GM23338 (cell line): ENCODE data around the gene KCTD10. TPM values are rescaled to one million over a fixed set of nuclear protein-coding genes. Genes with fewer than 3 reads are reported as not detected.

Source experiments
- ATAC-seq: fragments of 200-7000 bp; cut with Tn5 transposase; 3 replicates; pipeline ENCODE4 v1.9.1; 2020
- DNase-seq: peaks from one replicate; pipeline ENCODE4 v3.0.0-alpha.2; 2015; ENCODE audit warnings: low spot score
- H2AFZ ChIP-seq: fragments of 200-600 bp; sonication (generic); 2 replicates; pipeline ENCODE4 v1.8.0; 2016; ENCODE audit warnings: antibody characterized with exemption, mild to moderate bottlenecking, moderate library complexity
- H3F3A ChIP-seq: fragments of 200-600 bp; sonication (generic); replicated peaks from 2 replicates; pipeline ENCODE4 v1.8.0; 2017; ENCODE audit warnings: antibody characterized with exemption, mixed run types, low read depth
- H3K27ac ChIP-seq: fragments of 200-600 bp; sonication (generic); 2 replicates; pipeline ENCODE4 v1.6.1; 2016; ENCODE audit warnings: low read depth
- H3K27me3 ChIP-seq: fragments of 200-600 bp; sonication (generic); 2 replicates; pipeline ENCODE4 v1.8.0; 2016; ENCODE audit warnings: mild to moderate bottlenecking, mixed run types, moderate library complexity; ENCODE audit not compliant: insufficient read depth
- H3K36me3 ChIP-seq: fragments of 200-600 bp; sonication (generic); 2 replicates; pipeline ENCODE4 v1.8.0; 2016; ENCODE audit warnings: mild to moderate bottlenecking; ENCODE audit not compliant: insufficient read depth
- H3K4me1 ChIP-seq: fragments of 200-600 bp; sonication (generic); 2 replicates; pipeline ENCODE4 v1.8.0; 2016; ENCODE audit warnings: mild to moderate bottlenecking, moderate library complexity; ENCODE audit not compliant: insufficient read depth
- H3K4me2 ChIP-seq: fragments of 200-600 bp; sonication (generic); 2 replicates; pipeline ENCODE4 v1.7.1; 2017; ENCODE audit warnings: mixed run types
- H3K4me3 ChIP-seq: fragments of 200-600 bp; sonication (generic); 2 replicates; pipeline ENCODE4 v1.6.1; 2016; ENCODE audit warnings: mixed run types
- H3K79me2 ChIP-seq: fragments of 200-600 bp; sonication (generic); replicated peaks from 2 replicates; pipeline ENCODE4 v1.8.0; 2017; ENCODE audit warnings: mild to moderate bottlenecking; ENCODE audit not compliant: insufficient read depth
- H3K9me2 ChIP-seq: fragments of 200-600 bp; sonication (generic); 2 replicates; pipeline ENCODE4 v1.8.0; 2017; ENCODE audit not compliant: insufficient read depth
- H4K20me1 ChIP-seq: fragments of 200-600 bp; sonication (generic); replicated peaks from 2 replicates; pipeline ENCODE4 v1.8.0; 2017; ENCODE audit warnings: mild to moderate bottlenecking; ENCODE audit not compliant: insufficient read depth
- H3K27ac Mint-ChIP-seq: 2 replicates; pipeline ENCODE4 v1.8.0; 2020; ENCODE audit warnings: inconsistent platforms, mild to moderate bottlenecking, moderate library complexity, mixed read lengths
- H3K27me3 Mint-ChIP-seq: 3 replicates; pipeline ENCODE4 v1.8.0; 2022; ENCODE audit warnings: low read depth, mild to moderate bottlenecking, moderate library complexity, mixed read lengths, inconsistent platforms; ENCODE audit not compliant: insufficient read depth, poor library complexity
- H3K36me3 Mint-ChIP-seq: 3 replicates; pipeline ENCODE4 v1.8.0; 2021; ENCODE audit warnings: low read depth, mild to moderate bottlenecking, inconsistent platforms, moderate library complexity, mixed read lengths
- H3K4me1 Mint-ChIP-seq: 3 replicates; pipeline ENCODE4 v1.8.0; 2020; ENCODE audit warnings: mild to moderate bottlenecking, inconsistent platforms, mixed read lengths
- H3K4me3 Mint-ChIP-seq: 3 replicates; pipeline ENCODE4 v1.8.0; 2021; ENCODE audit warnings: moderate library complexity, mild to moderate bottlenecking, inconsistent platforms, mixed read lengths
- H3K9me3 Mint-ChIP-seq: 3 replicates; pipeline ENCODE4 v1.8.0; 2020; ENCODE audit warnings: moderate library complexity, mild to moderate bottlenecking, inconsistent platforms, mixed read lengths
- CREB1 ChIP-seq: fragments of 250-450 bp; sonication (Bioruptor Pico); IDR thresholded peaks from 2 replicates; pipeline ENCODE4 v1.5.0; 2020; ENCODE audit warnings: low read depth, mild to moderate bottlenecking, moderate library complexity
- JUNB ChIP-seq: IDR thresholded peaks from one replicate; pipeline ENCODE4 v1.6.1; 2016; ENCODE audit warnings: antibody characterized with exemption; ENCODE audit not compliant: unreplicated experiment
- NANOG ChIP-seq: IDR thresholded peaks from 2 replicates; pipeline ENCODE4 v1.6.1; 2016; ENCODE audit warnings: antibody characterized with exemption, borderline replicate concordance
- STAT1 ChIP-seq: IDR thresholded peaks from one replicate; pipeline ENCODE4 v1.6.1; 2016; ENCODE audit warnings: antibody characterized with exemption; ENCODE audit not compliant: unreplicated experiment
- polyA plus RNA-seq: library from polyadenylated mRNA; unstranded; fragments of >200 nt; fragmentation: Nextera tagmentation; extraction: Ambion mirVana; gene quantifications from 2 replicates; pipeline ENCODE4 v1.2.1, GENCODE V29; 2016
- total RNA-seq: library from RNA; depleted of rRNA; stranded (reverse); fragments of >200 nt; shearing (Covaris generic); gene quantifications from 2 replicates; pipeline ENCODE4 v1.2.3, GENCODE V29; 2014
- TF ChIP-seq, protein P1 (sequence below): fragments of 250-450 bp; sonication (Bioruptor Pico); IDR thresholded peaks from 2 replicates; pipeline ENCODE4 v1.5.0; 2020; ENCODE audit warnings: mild to moderate bottlenecking, moderate library complexity
- TF ChIP-seq, protein P2 (sequence below): IDR thresholded peaks from one replicate; pipeline ENCODE4 v1.6.1; 2018; ENCODE audit warnings: antibody characterized with exemption; ENCODE audit not compliant: unreplicated experiment
- TF ChIP-seq, protein P3 (sequence below): IDR thresholded peaks from 2 replicates; pipeline ENCODE4 v1.6.1; 2016; ENCODE audit warnings: antibody characterized with exemption

Gene KCTD10
- total and polyA plus RNA-seq, 2 experiments from 2014 or later = 15.8 to 45.2 TPM

DNA sequence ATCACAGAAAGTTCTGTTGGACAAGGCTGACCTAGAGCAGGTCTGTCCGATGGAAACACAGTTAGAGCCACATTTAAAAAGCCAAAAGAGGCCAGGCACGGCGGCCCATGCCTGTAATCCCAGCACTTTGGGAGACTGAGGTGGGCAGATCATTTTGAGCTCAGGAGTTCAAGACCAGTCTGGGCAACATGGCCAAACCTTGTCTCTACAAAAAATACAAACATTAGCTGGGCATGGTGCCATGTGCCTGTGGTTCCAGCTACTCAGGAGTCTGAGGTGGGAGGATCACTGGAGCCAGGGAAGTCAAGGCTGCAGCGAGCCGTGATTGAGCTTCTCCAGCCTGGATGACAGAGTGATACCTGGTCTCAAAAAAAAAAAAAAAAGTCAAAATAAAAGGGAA, 15.3 kb upstream of the KCTD10 start:
- H3K36me3 Mint-ChIP-seq = peaks cover 66% of the 10 kb centered on the region
- H3K27ac Mint-ChIP-seq = no peak overlapping the region
- Histone ChIP-seq H3K4me2 (no peak overlapping the region), H3K27ac (no peak overlapping the region), H2AFZ (no peak overlapping the region), H3K36me3 (peaks cover 21% of the 10 kb centered on the region), H3K27me3 (no peaks in the 10 kb centered on the region), H3K4me1 (no peaks in the 10 kb centered on the region), H4K20me1 (no peaks in the 10 kb centered on the region), H3K4me3 (no peak overlapping the region), H3K9me2 (no peaks in the 10 kb centered on the region), H3F3A (no peaks in the 10 kb centered on the region), H3K79me2 (no peaks in the 10 kb centered on the region)
- no peak overlapping the region for H3K4me3 Mint-ChIP-seq
- DNase-seq = no peak
- H3K4me1 Mint-ChIP-seq = no peaks in the 10 kb centered on the region
- peaks cover 2% of the 10 kb centered on the region for H3K27me3 Mint-ChIP-seq
- TF ChIP-seq NANOG (no peak), STAT1 (no peak), JUNB (no peak), CREB1 (CRISPR knock-in tag) (no peak)
- TF ChIP-seq, protein P1, sequence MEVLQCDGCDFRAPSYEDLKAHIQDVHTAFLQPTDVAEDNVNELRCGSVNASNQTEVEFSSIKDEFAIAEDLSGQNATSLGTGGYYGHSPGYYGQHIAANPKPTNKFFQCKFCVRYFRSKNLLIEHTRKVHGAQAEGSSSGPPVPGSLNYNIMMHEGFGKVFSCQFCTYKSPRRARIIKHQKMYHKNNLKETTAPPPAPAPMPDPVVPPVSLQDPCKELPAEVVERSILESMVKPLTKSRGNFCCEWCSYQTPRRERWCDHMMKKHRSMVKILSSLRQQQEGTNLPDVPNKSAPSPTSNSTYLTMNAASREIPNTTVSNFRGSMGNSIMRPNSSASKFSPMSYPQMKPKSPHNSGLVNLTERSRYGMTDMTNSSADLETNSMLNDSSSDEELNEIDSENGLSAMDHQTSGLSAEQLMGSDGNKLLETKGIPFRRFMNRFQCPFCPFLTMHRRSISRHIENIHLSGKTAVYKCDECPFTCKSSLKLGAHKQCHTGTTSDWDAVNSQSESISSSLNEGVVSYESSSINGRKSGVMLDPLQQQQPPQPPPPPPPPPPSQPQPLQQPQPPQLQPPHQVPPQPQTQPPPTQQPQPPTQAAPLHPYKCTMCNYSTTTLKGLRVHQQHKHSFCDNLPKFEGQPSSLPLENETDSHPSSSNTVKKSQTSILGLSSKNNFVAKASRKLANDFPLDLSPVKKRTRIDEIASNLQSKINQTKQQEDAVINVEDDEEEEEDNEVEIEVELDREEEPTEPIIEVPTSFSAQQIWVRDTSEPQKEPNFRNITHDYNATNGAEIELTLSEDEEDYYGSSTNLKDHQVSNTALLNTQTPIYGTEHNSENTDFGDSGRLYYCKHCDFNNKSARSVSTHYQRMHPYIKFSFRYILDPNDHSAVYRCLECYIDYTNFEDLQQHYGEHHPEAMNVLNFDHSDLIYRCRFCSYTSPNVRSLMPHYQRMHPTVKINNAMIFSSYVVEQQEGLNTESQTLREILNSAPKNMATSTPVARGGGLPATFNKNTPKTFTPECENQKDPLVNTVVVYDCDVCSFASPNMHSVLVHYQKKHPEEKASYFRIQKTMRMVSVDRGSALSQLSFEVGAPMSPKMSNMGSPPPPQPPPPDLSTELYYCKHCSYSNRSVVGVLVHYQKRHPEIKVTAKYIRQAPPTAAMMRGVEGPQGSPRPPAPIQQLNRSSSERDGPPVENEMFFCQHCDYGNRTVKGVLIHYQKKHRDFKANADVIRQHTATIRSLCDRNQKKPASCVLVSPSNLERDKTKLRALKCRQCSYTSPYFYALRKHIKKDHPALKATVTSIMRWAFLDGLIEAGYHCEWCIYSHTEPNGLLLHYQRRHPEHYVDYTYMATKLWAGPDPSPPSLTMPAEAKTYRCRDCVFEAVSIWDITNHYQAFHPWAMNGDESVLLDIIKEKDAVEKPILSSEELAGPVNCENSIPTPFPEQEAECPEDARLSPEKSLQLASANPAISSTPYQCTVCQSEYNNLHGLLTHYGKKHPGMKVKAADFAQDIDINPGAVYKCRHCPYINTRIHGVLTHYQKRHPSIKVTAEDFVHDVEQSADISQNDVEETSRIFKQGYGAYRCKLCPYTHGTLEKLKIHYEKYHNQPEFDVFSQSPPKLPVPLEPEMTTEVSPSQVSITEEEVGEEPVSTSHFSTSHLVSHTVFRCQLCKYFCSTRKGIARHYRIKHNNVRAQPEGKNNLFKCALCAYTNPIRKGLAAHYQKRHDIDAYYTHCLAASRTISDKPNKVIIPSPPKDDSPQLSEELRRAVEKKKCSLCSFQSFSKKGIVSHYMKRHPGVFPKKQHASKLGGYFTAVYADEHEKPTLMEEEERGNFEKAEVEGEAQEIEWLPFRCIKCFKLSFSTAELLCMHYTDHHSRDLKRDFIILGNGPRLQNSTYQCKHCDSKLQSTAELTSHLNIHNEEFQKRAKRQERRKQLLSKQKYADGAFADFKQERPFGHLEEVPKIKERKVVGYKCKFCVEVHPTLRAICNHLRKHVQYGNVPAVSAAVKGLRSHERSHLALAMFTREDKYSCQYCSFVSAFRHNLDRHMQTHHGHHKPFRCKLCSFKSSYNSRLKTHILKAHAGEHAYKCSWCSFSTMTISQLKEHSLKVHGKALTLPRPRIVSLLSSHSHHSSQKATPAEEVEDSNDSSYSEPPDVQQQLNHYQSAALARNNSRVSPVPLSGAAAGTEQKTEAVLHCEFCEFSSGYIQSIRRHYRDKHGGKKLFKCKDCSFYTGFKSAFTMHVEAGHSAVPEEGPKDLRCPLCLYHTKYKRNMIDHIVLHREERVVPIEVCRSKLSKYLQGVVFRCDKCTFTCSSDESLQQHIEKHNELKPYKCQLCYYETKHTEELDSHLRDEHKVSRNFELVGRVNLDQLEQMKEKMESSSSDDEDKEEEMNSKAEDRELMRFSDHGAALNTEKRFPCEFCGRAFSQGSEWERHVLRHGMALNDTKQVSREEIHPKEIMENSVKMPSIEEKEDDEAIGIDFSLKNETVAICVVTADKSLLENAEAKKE (CRISPR knock-in tag) = no peak
- TF ChIP-seq, protein P2, sequence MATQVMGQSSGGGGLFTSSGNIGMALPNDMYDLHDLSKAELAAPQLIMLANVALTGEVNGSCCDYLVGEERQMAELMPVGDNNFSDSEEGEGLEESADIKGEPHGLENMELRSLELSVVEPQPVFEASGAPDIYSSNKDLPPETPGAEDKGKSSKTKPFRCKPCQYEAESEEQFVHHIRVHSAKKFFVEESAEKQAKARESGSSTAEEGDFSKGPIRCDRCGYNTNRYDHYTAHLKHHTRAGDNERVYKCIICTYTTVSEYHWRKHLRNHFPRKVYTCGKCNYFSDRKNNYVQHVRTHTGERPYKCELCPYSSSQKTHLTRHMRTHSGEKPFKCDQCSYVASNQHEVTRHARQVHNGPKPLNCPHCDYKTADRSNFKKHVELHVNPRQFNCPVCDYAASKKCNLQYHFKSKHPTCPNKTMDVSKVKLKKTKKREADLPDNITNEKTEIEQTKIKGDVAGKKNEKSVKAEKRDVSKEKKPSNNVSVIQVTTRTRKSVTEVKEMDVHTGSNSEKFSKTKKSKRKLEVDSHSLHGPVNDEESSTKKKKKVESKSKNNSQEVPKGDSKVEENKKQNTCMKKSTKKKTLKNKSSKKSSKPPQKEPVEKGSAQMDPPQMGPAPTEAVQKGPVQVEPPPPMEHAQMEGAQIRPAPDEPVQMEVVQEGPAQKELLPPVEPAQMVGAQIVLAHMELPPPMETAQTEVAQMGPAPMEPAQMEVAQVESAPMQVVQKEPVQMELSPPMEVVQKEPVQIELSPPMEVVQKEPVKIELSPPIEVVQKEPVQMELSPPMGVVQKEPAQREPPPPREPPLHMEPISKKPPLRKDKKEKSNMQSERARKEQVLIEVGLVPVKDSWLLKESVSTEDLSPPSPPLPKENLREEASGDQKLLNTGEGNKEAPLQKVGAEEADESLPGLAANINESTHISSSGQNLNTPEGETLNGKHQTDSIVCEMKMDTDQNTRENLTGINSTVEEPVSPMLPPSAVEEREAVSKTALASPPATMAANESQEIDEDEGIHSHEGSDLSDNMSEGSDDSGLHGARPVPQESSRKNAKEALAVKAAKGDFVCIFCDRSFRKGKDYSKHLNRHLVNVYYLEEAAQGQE = no peak
- TF ChIP-seq, protein P3, sequence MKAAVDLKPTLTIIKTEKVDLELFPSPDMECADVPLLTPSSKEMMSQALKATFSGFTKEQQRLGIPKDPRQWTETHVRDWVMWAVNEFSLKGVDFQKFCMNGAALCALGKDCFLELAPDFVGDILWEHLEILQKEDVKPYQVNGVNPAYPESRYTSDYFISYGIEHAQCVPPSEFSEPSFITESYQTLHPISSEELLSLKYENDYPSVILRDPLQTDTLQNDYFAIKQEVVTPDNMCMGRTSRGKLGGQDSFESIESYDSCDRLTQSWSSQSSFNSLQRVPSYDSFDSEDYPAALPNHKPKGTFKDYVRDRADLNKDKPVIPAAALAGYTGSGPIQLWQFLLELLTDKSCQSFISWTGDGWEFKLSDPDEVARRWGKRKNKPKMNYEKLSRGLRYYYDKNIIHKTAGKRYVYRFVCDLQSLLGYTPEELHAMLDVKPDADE = no peak
- ATAC-seq = no peak
- peaks cover 13% of the 10 kb centered on the region for H3K9me3 Mint-ChIP-seq
